Measurements from ENCODE around the gene CGB1. TPM values are rescaled to one million over a fixed set of nuclear protein-coding genes. Genes with fewer than 3 reads are reported as not detected.

CGB1 gene
- polyA plus RNA-seq, 2 of the 4 experiments (the other 2 are of a cell fraction), result 0.13 TPM; not detected in 1

DNA sequence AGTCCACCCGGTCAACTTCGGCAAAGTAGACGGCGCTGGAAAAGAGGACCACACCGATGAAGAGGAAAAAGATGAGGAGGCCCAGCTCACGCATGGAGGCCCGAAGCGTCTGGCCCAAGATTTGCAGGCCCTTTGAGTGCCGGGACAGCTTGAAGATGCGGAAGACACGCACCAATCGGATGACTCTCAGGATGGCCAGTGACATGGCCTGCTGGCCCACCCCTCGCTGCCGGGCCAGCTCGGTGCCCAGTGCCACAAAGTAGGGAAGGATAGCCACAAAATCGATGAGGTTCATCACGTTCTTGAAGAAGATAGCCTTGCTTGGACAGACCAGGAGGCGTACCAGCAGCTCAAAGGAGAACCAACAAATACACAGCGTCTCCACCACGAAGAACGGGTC is 33.7 kb upstream of the CGB1 start:
- POLR2A ChIA-PET, result no interaction called here

DNA sequence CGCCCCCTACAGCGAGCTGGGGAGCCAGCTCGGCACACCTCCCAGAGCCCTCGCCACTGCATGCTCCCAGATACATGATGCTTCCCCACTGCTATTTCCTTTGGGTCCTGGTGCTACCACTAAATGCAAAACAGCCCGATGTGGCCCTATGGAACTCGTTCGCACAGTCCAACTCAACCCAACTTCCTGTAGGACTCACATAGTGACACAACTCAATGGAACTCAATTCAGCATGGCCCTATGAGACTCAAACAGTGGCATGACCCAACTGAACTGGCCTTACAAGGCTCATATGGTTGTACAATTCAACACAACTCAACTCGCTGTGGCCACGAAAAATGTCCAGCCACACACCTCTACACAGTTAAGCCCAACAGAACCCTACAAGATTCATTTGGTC is 32.3 kb upstream of the CGB1 start:
- Histone ChIP-seq H3K4me2 (no peak overlapping the region), H3K4me1 (peaks cover 29% of the 10 kb centered on the region), H3K9me3 (no peaks in the 10 kb centered on the region), H3K27ac (no peak overlapping the region), H3K4me3 (no peak overlapping the region)
- 96% methylated on average over 9 of the region's 9 CpGs for WGBS (ENCODE audit: missing lambda C conversion rate)
- no peak for TF ChIP-seq HOXB5 (CRISPR knock-in tag; IDR thresholded peaks at IDR 0.05)
- TF ChIP-seq, protein P1, sequence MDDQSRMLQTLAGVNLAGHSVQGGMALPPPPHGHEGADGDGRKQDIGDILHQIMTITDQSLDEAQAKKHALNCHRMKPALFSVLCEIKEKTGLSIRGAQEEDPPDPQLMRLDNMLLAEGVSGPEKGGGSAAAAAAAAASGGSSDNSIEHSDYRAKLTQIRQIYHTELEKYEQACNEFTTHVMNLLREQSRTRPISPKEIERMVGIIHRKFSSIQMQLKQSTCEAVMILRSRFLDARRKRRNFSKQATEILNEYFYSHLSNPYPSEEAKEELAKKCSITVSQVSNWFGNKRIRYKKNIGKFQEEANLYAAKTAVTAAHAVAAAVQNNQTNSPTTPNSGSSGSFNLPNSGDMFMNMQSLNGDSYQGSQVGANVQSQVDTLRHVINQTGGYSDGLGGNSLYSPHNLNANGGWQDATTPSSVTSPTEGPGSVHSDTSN (IDR thresholded peaks at IDR 0.05), result no peak
- TF ChIP-seq PHF8 (IDR thresholded peaks at IDR 0.05; ENCODE audit: borderline replicate concordance, low read depth), result no peak
- no peak for TF ChIP-seq CBX8 (IDR thresholded peaks at IDR 0.05)
- no peak for DNase-seq (ENCODE audit: low read depth in 1 of 2, low spot score in 1 of 2)
- CTCF ChIA-PET, result interaction anchor here (0.6 to 8.8 kb wide), 13 partner anchors 11 to 281 kb away, joined by 3 to 121 read pairs (median 3); partner anchors contain the start of genes CGB1, CGB7, GYS1 and RUVBL2
- no peak for FAIRE-seq
- POLR2A ChIA-PET, result no interaction called here
- ATAC-seq, result no peak

More for the DNA sequence above, 33.7 kb upstream of the CGB1 start:
- ATAC-seq, result no peak
- H3K27ac ChIP-seq, result no peak overlapping the region
- WGBS (ENCODE audit: missing lambda C conversion rate), result 91% methylated on average over 21 of the region's 21 CpGs
- no peaks in the 10 kb centered on the region for H3K9me3 ChIP-seq
- FAIRE-seq, result no peak
- H3K4me2 ChIP-seq, result no peak overlapping the region
- CTCF ChIA-PET, result interaction anchor here (0.9 to 8.8 kb wide), 11 partner anchors 12 to 155 kb away, joined by 3 to 121 read pairs (median 5); partner anchors contain the start of gene CGB7
- H3K4me1 ChIP-seq, result peaks cover 23% of the 10 kb centered on the region
- DNase-seq (ENCODE audit: low read depth in 1 of 2, low spot score in 1 of 2), result no peak
- TF ChIP-seq MAZ (IDR thresholded peaks at IDR 0.05; ENCODE audit: borderline replicate concordance, low read depth, low read length) (no peak), FOSL2 (IDR thresholded peaks at IDR 0.05) (no peak), FOSL2 (CRISPR knock-in tag; IDR thresholded peaks at IDR 0.05) (no peak)
- TF ChIP-seq, protein P2, sequence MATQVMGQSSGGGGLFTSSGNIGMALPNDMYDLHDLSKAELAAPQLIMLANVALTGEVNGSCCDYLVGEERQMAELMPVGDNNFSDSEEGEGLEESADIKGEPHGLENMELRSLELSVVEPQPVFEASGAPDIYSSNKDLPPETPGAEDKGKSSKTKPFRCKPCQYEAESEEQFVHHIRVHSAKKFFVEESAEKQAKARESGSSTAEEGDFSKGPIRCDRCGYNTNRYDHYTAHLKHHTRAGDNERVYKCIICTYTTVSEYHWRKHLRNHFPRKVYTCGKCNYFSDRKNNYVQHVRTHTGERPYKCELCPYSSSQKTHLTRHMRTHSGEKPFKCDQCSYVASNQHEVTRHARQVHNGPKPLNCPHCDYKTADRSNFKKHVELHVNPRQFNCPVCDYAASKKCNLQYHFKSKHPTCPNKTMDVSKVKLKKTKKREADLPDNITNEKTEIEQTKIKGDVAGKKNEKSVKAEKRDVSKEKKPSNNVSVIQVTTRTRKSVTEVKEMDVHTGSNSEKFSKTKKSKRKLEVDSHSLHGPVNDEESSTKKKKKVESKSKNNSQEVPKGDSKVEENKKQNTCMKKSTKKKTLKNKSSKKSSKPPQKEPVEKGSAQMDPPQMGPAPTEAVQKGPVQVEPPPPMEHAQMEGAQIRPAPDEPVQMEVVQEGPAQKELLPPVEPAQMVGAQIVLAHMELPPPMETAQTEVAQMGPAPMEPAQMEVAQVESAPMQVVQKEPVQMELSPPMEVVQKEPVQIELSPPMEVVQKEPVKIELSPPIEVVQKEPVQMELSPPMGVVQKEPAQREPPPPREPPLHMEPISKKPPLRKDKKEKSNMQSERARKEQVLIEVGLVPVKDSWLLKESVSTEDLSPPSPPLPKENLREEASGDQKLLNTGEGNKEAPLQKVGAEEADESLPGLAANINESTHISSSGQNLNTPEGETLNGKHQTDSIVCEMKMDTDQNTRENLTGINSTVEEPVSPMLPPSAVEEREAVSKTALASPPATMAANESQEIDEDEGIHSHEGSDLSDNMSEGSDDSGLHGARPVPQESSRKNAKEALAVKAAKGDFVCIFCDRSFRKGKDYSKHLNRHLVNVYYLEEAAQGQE (IDR thresholded peaks at IDR 0.05), result no peak
- TF ChIP-seq, protein P3, sequence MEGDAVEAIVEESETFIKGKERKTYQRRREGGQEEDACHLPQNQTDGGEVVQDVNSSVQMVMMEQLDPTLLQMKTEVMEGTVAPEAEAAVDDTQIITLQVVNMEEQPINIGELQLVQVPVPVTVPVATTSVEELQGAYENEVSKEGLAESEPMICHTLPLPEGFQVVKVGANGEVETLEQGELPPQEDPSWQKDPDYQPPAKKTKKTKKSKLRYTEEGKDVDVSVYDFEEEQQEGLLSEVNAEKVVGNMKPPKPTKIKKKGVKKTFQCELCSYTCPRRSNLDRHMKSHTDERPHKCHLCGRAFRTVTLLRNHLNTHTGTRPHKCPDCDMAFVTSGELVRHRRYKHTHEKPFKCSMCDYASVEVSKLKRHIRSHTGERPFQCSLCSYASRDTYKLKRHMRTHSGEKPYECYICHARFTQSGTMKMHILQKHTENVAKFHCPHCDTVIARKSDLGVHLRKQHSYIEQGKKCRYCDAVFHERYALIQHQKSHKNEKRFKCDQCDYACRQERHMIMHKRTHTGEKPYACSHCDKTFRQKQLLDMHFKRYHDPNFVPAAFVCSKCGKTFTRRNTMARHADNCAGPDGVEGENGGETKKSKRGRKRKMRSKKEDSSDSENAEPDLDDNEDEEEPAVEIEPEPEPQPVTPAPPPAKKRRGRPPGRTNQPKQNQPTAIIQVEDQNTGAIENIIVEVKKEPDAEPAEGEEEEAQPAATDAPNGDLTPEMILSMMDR (IDR thresholded peaks at IDR 0.05), result no peak
- no peak overlapping the region for H3K4me3 ChIP-seq

DNA sequence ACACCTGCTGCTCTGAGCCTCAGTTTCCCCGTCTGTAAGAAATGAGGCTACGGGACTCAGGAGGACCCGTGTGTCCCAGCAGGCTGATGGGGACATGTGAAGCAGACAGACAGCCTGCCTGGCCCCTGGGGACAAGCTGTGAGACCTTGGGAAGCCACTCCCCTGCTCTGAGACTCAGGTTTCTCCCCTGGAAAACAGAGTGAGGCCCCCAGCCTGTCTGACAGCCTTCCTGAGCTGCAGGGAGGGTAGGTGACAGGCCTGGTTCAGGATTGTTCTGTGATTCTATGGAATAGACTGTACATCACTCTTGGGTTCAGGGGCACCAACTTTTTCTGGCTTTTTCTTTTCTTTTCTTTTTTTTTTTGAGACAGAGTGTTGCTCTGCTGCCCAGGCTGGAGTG is 30.9 kb upstream of the CGB1 start:
- H3K9me3 ChIP-seq, result no peaks in the 10 kb centered on the region
- H3K27ac ChIP-seq, result no peak overlapping the region
- DNase-seq (ENCODE audit: low read depth in 1 of 2, low spot score in 1 of 2), result no peak
- ATAC-seq, result no peak
- no peak for FAIRE-seq
- H3K4me3 ChIP-seq, result no peak overlapping the region
- TF ChIP-seq RCOR1 (IDR thresholded peaks at IDR 0.05; ENCODE audit: low read depth, low read length), result no peak
- ChIA-PET CTCF (interaction anchor here (0.9 to 1.9 kb wide), 7 partner anchors 10 to 69 kb away, joined by 3 to 7 read pairs (median 3); partner anchors contain the start of gene CGB7), POLR2A (no interaction called here)
- H3K4me1 ChIP-seq, result peaks cover 23% of the 10 kb centered on the region
- 66% methylated on average over 3 of the region's 3 CpGs for WGBS (ENCODE audit: missing lambda C conversion rate)
- no peak overlapping the region for H3K4me2 ChIP-seq

DNA sequence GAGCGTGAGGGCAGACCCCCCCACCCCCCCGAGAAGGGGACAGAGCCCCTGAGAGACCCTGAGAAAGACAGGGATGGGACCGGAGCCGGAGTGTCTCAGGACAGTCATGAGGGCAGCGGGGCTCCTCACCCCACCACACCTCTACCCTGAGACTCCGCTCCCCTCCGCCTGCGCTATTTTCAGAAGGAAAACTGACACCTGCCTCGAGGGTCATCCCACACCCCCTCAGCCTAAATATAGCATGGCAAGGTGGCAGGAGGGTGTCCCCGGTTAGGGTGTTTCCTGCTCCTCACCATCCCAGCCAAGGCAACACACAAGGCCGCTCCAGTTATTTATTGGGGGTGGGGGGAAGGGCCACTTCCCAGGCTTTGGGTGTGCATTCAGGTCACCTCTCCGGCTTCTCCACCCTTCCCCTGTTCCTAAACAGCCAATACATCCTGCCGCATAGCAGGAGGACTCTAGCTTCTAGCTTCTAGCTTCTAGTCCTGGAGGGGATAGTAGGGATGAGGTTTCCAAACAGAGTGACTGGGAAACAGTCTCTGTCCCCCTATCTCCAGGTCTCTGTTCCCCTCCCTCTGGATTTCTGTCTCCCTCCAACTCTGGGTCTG is 29.3 kb upstream of the CGB1 start:
- H3K9me3 ChIP-seq, result no peaks in the 10 kb centered on the region
- no peak for FAIRE-seq
- TF ChIP-seq GATA3 (IDR thresholded peaks at IDR 0.05; ENCODE audit: borderline replicate concordance), result no peak
- no peak for TF ChIP-seq EP300 (IDR thresholded peaks at IDR 0.05)
- no peak for TF ChIP-seq TFCP2L1 (CRISPR knock-in tag; IDR thresholded peaks at IDR 0.05)
- TF ChIP-seq, protein P4, sequence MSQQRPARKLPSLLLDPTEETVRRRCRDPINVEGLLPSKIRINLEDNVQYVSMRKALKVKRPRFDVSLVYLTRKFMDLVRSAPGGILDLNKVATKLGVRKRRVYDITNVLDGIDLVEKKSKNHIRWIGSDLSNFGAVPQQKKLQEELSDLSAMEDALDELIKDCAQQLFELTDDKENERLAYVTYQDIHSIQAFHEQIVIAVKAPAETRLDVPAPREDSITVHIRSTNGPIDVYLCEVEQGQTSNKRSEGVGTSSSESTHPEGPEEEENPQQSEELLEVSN (IDR thresholded peaks at IDR 0.05; ENCODE audit: borderline replicate concordance, low read depth), result no peak
- no peak for TF ChIP-seq EHF (CRISPR knock-in tag; IDR thresholded peaks at IDR 0.05)
- no peak for TF ChIP-seq KDM1A (IDR thresholded peaks at IDR 0.05; ENCODE audit: low read depth)
- TF ChIP-seq RAD21 (conservative IDR thresholded peaks at IDR 0.05 in 1 of 2, IDR thresholded peaks at IDR 0.05 in 1 of 2), result no peak
- no peak for TF ChIP-seq FOSB (CRISPR knock-in tag; IDR thresholded peaks at IDR 0.05)
- no peak for TF ChIP-seq ZSCAN20 (CRISPR knock-in tag; IDR thresholded peaks at IDR 0.05)
- TF ChIP-seq SMC3 (IDR thresholded peaks at IDR 0.05), result no peak
- TF ChIP-seq ZNF302 (CRISPR knock-in tag; IDR thresholded peaks at IDR 0.05), result no peak
- TF ChIP-seq HDAC2 (IDR thresholded peaks at IDR 0.05), result no peak
- no peak for TF ChIP-seq MYC (IDR thresholded peaks at IDR 0.05; ENCODE audit: borderline replicate concordance, low read length)
- CTCF ChIA-PET, result interaction anchor here (0.6 to 2.3 kb wide), 10 partner anchors 8 to 348 kb away, joined by 3 to 11 read pairs (median 6); partner anchors contain the start of genes GYS1 and RUVBL2
- H3K4me1 ChIP-seq, result peaks cover 18% of the 10 kb centered on the region
- no peak for DNase-seq (ENCODE audit: low read depth in 1 of 2, low spot score in 1 of 2)
- no peak overlapping the region for H3K4me2 ChIP-seq
- POLR2A ChIA-PET, result interaction anchor here (1.1 to 1.3 kb wide), 2 partner anchors 10 to 194 kb away, joined by 3 to 4 read pairs; partner anchors contain the start of gene PPP1R15A
- no peak overlapping the region for H3K4me3 ChIP-seq
- peak; percentile 26 to 33; a peak in 5 of 6 replicates for ATAC-seq
- H3K27ac ChIP-seq, result no peak overlapping the region
- WGBS (ENCODE audit: missing lambda C conversion rate), result 69% methylated on average over 13 of the region's 13 CpGs
